Astrocyte of the spinal cord (primary cell): ENCODE data around the gene MPHOSPH6.

Experiments
- DNase-seq: peaks from one replicate; pipeline ENCODE4 v3.0.0; 2011; ENCODE audit warnings: low read depth, low spot score
- H3K4me3 ChIP-seq: 2 replicates; pipeline ENCODE4 v1.5.1; 2011; ENCODE audit warnings: low read depth, mild to moderate bottlenecking, low read length, moderate library complexity
- in situ Hi-C: cut with HindIII; loops from 2 replicates; pipeline ENCODE4 v1.10.0; 2017; ENCODE audit warnings: low sequenced_read_pairs
- TF ChIP-seq, protein P1 (sequence below): IDR thresholded peaks from 2 replicates; pipeline ENCODE4 v1.5.1; 2012; ENCODE audit warnings: low read depth, mild to moderate bottlenecking, low read length, inconsistent platforms

Gene MPHOSPH6

DNA sequence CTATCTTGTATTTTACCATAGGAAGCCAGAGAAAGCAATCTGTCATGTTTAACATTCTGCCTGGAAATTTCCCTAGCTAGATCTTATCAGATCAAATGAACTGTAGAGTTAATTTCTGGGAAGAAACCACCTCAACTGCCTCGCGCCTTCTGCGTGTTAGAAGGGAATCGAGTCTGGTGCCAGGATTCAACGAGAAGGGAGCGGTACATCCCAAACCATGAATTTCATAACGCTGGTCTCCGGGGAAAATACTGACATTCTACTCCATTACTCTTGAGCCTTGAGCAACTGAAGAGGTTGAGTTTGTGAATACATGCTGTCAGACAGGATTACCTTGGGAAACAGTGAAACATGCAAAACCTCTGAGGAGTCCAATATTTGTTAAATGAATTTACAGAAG, 35.2 kb downstream of the MPHOSPH6 start:
- H3K4me3 ChIP-seq: no peak overlapping the region
- in situ Hi-C loops: no loop called here
- TF ChIP-seq, protein P1, sequence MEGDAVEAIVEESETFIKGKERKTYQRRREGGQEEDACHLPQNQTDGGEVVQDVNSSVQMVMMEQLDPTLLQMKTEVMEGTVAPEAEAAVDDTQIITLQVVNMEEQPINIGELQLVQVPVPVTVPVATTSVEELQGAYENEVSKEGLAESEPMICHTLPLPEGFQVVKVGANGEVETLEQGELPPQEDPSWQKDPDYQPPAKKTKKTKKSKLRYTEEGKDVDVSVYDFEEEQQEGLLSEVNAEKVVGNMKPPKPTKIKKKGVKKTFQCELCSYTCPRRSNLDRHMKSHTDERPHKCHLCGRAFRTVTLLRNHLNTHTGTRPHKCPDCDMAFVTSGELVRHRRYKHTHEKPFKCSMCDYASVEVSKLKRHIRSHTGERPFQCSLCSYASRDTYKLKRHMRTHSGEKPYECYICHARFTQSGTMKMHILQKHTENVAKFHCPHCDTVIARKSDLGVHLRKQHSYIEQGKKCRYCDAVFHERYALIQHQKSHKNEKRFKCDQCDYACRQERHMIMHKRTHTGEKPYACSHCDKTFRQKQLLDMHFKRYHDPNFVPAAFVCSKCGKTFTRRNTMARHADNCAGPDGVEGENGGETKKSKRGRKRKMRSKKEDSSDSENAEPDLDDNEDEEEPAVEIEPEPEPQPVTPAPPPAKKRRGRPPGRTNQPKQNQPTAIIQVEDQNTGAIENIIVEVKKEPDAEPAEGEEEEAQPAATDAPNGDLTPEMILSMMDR: no peak
- DNase-seq: no peak

DNA sequence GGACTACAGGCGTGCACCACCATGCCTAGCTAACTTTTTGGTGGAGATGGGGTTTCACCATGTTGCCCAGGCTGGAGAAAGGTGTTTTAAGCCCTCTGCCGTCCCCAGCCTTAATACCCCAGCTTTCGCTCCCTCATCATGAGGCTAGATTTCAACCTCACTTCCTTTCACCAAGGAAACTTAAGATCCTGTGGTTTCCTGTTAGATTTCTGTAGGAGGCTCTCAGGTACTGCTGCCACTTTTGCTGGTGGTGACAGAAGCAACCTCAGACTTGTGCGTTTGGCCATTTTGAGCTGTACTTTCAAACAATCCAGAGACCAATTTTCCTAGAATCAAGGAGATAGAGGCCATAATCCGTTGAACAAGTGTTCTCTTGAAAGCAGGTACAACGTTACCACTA, 36.2 kb downstream of the MPHOSPH6 start:
- H3K4me3 ChIP-seq: no peak overlapping the region
- in situ Hi-C loops: no loop called here
- DNase-seq: no peak
- TF ChIP-seq, protein P1: no peak

DNA sequence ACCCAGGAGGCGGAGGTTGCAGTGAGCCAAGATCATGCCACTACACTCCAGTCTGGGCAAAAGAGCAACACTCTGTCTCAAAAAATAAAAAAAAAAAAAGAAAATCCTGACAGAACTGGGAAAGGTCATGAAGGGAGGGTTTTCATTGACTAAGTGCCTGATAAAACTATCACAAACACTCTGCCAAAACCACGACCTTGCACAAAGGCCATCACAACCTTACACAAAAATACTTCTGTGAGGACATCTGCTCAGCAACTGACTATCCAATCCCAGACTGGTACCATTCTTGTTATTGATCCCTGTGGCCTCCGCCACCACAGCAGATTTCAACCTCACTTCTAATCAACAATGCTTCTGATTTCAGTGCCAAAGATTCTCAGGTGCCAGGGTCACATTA, 40.1 kb downstream of the MPHOSPH6 start:
- in situ Hi-C loops: no loop called here
- H3K4me3 ChIP-seq: no peak overlapping the region
- TF ChIP-seq, protein P1: no peak
- DNase-seq: no peak

DNA sequence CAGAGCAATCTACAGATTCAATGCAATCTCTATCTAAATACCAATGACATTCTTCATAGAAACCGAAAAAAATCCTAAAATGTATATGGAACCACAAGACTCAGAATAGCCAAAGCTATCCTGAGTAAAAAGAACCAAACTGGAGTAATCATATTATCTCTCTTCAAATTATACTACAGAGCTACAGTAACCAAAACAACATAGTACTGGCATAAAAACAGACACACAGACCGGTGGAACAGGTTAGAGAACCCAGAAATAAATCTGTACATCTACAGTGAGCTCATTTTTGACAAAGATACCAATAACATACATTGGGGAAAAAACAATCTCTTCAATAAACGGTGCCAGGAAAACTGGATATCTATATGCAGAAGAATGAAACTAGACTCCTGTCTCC, 45.4 kb downstream of the MPHOSPH6 start:
- no peak overlapping the region for H3K4me3 ChIP-seq
- in situ Hi-C loops: no loop called here
- no peak for DNase-seq
- TF ChIP-seq, protein P1: no peak

DNA sequence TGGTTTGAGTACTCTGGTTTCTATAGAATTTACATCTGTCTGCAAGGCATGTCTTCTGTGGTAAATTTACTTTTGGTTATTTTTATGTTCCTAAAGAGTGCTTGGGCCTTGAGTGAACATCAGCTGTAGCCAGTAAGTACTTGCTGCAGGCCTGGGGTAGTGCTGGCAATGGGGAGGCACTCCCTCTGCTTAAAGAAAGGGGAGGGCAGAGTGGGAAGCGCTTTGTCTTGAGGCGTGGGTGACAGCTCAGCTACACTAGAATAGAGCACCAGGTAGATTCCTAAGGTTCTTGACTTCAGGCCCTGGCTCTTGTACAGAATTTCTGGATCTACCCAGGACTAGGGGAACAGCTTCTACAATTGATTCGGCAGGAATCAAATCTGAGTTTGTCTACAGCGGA, 50.6 kb downstream of the MPHOSPH6 start:
- TF ChIP-seq, protein P1: no peak
- H3K4me3 ChIP-seq: no peak overlapping the region
- no peak for DNase-seq
- in situ Hi-C loops: no loop called here

DNA sequence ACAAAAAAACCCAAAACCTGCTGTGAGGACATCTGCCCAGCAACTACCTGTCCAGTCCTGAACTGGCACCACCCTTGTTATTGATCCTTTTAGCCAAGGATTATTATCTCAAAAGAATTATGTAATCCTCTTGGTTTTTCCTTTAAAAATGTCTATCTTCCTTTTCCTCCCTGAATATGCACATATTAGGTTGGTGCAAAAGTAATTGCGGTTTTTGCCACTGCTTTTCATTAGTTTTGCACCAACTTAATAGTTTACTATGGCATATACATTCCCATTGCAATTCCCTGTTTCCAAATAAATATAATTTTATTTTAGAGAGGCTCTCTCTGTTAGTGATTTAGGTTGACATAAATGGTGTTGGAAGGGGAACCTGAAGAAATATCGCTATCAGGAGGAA, 51.3 kb downstream of the MPHOSPH6 start:
- in situ Hi-C loops: no loop called here
- H3K4me3 ChIP-seq: no peak overlapping the region
- DNase-seq: no peak
- TF ChIP-seq, protein P1: no peak

DNA sequence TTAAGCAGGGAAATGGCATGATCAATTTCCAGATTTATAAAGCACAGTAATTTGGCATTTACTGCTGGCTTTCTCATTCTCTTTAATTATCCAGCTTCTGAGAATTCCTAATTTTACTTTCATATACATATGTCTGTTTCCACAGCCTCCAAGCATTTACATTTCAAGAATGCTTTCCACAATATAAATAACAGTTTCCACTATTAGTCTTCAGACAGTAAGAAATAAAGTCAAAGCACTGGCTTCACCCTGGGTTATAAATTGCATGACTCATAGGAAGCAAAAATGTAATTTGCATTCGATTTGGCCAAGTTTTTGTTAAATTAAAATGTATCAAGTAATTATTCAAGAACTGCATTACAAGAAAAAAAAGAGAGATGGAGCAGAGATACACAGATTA, 53.5 kb downstream of the MPHOSPH6 start:
- H3K4me3 ChIP-seq: no peak overlapping the region
- DNase-seq: no peak
- TF ChIP-seq, protein P1: no peak
- in situ Hi-C loops: no loop called here
